Measurements from ENCODE around the gene TULP1.
A peak's percentile ranks its signal among the peaks of the same experiment; 100 is the strongest.

The TULP1 gene

DNA sequence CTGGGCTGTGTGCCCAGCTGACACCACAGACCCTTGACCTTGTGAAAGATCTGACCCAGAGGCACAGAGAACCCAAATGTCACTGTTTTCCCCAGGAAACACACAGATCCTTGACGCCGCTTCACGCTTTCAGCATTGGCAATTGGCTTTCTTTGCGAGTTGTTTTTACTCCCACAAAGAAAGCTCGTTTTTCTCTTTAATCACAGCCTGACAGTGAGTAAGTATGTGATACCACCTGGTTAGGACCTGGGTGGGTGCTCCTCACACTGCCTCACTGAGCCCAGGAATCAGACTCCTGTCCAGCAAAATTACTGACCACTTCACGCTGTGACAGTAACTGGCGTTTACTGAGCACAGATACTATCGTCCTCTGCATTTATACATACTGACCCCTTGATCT lies 31.5 kb downstream of the TULP1 start:
- no peak for DNase-seq

DNA sequence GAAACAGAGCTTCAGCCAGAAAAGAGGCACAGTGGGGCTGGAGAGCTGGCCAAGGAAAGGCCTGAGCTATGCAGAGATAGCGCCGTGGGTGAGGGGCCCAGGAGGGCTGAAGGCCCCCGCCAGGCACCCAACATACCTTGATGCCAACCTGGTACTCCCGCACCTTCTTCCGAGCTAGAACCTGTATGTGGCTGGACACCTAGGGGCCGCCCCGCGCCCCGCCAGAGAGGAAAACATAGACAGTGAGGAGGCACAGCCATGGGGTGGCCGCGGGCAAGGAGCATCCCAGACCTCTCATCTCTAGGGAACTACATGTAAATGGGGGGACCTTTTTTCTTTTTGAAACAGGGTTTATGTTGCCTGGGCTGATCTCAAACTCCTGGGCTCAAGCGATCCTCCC lies 32.5 kb downstream of the TULP1 start:
- no peak for DNase-seq

DNA sequence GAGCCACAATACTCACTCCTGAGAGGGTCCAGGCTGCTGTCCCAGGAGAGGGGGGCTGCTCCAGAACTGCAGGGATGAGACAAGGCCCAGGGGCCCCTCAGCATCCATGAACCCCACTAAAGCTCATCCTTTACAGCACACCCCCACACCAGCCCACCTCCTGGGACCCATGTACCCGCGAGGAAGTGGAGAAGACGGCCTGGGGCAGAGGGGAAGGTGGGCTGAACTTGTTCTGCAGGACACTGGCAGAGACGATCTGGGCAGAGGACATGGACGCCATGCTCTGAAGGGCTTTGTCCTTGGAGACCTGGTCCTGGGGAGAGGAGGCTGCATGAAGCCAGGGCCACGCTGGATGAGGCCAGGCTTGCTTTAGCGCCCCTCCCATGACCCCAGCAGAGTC lies 34.4 kb downstream of the TULP1 start:
- no peak for DNase-seq

DNA sequence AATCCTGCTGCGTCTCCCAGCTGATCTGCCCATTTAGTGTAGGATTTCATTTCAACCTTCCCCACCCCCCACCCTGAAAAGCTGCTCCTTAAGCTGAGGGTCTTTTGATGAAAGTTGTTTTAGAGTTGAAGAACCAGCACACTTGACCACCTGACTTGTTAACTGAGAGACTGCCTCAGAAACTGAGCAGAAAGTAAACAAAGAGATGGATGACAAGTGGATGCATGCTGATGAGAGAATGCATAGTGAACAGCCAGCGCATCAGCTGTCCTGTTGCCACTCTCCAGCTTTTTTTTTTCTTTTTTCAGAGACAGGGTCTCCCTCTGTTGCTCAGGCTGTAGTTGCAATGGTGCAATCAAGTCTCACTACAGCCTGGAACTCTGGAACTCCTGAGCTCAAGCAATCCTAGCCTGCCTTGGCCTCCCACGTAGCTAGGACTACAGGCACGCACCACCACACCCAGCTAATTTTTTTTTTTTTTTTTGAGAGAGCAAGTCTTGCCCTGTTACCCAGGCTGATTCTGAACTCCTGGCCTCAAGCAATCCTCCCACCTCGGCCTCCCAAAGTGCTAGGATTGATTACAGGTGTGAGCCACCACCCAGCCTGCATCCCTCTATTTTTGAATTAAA lies 35.0 kb downstream of the TULP1 start:
- no peak for DNase-seq

DNA sequence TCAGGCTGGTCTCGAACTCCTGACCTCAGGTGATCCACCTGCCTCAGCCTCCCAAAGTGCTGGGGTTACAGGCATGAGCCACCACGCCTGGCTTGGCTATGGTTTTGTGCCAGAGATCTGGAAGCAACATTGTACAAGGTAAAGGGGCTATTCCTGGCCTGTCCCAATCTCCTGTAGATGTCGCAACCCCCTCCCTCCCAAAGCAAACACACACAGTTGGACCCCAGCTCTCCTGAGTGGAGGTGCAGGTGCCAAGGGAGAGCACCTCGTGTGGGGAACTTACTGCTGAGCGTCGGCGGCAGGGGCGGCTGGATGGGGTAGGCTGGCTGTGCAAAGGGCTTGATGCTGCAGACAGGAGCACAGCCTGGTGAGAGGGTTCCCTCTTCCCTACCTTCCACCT lies 35.7 kb downstream of the TULP1 start:
- DNase-seq, result no peak

DNA sequence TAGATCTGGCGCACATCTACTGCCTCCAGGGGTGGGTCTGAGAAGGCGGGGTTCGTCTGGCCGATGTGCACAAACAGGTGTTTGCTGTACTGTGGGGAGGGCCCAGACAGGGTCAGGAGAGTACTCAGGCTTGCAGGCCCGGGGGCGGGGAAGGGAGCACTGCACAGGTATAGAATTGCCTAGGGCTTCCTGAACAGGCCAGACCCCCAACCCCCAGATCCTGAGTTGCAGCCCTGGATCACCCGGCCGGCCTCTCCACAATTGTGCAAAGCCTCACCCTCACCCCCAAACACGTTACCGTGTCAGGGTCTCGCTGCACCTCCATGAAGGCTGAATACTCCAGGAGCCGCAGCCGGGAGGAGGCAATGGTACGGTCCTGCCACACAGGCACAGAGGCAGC lies 36.7 kb downstream of the TULP1 start:
- DNase-seq, result no peak

DNA sequence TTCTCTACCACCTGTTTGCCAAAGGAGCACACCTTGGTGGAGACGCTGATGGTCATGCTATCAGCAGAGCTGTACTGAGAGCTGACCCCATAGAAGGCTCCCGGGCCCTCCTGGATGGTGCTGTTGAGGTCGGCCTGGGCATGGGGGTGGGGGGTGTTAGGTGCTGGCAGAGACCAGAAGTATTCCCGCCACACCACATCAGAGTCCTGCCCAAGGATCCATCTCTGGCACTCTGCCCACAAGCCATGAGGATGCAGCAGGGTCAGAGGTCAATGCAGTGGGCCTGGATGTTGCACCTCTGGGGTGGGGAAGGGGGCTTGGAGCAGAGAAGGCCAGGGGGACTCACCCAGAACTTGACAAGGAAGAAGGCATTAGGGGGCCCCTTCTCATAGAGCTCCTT lies 37.1 kb downstream of the TULP1 start:
- no peak for DNase-seq

DNA sequence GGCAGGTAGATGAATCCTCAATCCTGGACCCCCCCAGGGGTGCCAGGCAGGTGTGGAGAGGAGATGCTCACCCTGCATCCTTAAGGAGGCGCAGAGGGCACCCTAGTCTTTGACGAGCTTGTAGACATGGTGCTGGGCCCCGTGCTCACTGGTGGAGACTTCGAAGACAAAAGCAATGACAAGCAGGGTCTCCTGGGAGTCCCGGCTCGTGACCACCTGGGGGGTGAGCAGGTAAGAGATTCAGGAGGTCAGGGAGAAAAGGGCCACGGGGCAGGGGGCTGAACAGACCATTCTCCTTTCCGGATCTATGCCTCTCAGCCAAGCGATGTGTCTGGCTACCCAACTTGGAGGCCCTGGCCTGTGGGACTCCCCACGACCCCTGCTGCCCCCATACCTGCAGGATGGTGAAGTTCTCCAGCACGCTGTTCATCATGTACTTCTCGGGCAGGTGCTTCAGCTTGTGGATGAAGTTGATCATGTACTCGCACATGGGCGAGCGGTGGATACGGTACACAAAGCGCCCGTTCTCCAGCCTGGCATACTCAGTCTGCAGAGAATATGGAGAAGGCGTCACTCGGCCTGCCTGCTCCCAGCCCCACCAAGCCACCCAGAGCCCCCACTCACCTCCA lies 37.6 kb downstream of the TULP1 start:
- DNase-seq, result no peak

DNA sequence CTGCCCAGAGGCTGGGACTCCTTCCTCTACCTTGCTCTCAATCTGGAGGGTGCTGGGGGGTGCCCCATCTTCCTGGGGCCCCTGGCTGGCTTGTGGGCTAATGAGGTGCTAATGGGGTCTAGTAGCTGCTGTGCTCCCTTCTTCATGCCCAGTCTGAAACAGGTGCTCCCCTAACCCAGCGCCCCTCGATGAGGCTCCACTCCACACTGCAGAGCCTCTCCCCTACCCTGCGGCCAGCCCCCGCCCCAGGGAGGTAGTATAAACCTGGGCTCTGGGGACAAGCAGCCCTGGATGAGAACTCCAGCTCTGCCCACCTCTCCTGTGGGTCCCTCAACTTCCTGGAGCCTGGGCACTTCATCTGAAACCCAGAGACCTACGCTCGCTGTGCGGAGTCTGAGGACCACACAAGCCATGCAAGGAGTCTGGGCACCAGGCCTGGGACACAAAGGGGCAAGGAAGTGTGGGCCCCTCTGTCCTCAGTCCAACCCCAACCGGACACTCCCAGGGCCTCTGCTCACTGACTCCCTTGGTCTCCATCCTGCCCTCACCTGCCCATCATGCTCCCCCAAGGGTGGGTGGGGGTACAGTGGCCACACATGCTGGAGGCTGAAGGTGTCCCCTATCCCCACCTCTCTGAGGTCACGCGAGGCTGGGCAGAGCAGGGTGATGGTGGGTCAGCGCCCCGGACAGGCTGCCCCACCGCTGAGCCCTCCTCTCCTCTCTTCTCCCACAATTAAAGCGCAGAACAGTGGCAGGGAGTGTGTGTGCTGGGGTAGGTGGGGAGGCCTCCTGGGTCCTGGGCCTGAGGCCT lies 38.4 kb downstream of the TULP1 start:
- DNase-seq, result no peak

DNA sequence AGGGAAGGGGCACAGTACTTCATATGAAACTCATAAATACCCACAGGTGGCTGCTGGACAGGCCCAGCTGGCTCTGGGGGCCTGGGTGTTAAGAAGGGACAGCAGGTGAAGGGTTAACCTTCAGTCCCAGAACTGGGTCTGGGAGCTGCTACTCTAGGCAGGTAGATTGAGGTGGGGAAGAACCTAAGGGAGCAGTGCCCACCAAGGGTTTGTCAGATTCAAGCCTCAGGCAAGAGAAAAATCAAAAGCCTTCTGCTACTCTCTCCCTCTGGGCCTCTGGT lies 38.9 kb downstream of the TULP1 start:
- DNase-seq, result no peak

DNA sequence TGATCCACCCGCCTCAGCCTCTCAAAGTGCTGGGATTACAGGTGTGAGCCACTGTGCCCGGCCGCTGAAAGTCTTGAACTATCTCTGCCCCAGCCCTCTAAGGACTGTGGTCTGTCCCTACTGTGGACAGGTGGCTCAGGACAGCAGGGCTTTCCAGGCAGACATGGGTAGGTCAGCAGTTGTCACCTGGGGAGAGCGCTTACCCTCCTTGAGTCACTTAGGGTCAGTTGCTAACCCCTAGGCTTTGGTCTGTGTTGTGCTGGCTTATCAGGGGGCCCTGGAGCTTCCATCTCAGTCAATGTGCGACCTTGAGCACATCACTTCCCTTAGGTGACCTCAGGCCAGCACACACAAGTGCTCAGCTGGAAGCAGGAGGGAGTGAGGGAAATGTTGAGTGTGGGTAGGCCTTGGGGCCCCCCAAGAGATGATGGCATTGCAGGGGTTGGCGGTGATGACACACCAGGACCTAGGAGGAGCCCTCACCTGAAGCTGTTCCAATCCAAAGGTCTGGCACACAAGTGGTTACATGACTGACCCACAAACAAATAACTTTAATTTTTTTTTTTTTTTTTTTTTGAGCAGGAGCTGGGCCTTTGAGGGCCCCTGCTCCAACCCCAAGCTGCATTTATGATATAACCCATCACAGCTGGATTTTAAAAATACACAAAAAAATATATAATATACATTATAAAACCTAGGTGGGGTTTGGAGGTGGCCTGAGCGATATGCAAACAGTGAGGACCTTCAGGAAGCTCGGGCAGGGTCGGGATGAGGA lies 39.4 kb downstream of the TULP1 start:
- DNase-seq, result no peak

DNA sequence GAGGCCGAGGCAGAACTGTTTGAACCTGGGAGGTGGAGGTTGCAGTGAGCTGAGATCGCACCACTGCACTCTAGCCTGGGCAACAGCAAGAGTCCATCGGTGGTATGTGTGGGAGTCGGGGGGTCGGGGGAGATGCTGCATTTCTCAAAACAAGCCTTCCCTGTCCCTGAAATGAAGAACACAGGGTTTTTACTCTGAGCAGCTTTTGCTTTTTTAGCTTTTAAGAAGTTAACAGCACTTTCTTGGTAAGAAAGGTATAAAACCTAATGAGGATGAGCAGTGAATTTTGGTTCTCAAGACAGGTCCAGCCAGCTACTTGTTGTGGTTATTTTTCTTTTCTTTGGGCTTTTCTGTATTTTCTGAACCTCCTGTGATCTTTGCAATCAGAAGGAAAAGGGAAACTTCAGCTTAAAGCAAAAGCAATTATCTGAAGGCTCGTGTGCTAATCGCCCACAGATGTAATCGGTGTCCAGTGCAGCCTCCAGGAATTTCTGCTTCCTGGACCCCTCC lies 40.8 kb downstream of the TULP1 start:
- DNase-seq, result no peak

DNA sequence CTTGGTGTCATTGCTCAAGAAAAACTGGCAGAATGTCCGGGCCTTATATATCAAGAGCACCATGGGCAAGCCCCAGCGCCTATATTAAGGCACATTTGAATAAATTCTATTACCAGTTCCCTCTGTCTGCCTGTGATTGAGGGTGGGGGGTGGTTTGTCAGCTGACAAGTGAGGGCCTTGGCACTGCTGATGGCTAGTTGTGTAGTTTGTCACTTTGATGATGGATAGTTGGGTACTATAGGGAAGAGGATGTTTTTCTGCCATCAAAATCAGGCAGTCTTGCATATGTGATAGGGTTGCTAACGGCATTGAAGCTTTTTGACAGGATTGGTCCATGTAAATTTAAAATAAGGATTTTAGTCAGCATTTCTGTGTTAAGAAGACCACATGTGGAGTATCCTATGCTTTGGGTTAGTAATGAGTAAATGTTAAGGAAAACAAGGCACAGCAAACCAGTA lies 42.0 kb downstream of the TULP1 start:
- no peak for DNase-seq

DNA sequence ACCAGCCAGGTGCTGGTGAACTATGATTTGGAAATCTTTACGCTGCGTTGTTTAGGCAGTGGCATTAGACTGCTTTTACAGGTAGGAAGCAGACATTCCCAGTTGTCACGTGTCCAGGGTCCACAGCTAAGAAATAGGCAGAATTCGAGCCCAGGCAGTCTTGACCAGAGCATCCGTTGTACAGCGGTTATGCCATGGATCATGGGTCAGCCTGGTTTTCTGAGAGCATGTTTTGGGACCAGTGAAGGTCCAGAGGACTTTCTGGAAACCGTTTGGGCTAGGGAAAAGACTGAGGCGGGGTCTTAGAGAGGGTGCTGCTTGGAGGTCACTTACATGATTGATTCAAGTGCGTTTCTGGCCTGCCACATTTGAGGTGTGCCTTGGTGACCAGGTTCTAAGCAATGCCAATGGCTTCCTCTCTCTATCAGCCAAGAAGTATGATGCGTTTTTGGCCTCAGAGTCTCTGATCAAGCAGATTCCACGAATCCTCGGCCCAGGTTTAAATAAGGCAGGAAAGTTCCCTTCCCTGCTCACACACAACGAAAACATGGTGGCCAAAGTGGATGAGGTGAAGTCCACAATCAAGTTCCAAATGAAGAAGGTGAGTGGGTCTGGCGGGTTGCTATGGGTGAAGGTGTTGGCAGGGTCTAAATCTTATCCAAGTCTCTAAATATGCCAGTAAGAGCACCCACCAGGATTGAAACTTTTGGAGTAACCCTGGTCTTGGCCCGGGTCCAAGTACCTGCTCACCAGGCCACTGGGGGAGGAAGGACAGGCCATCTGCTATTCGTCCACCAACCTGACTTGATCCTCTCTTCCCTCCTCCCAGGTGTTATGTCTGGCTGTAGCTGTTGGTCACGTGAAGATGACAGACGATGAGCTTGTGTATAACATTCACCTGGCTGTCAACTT lies 42.7 kb downstream of the TULP1 start:
- DNase-seq, result no peak

DNA sequence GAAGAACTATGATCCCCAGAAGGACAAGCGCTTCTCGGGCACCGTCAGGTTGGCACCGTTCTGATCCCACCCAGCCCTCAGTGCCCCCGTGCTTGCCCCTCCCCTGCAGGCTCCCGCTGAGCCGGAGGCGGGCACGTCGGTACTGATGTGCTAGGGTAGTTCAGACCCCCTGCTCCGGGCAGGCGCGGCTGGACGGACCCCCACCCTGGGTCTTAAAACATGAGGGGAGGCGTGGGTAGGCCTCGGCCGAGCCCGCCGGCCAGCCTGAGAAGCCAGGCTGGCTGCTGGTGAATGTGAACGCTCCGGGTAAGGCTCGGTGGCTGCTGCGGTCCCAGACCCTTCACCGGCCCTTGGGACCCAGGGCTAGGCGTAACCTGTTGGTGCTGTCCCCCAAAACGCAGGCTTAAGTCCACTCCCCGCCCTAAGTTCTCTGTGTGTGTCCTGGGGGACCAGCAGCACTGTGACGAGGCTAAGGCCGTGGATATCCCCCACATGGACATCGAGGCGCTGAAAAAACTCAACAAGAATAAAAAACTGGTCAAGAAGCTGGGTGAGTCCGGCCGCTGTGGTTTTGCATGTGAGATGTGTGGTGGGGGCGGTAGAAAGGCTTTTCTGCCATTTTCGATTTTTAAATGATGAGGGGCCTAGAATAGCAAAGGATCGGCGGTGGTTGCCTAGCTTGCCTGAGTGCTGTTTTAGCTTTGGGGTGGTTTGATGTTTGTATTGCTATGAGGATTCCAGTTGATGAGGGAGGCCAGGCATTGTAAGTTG lies 43.5 kb downstream of the TULP1 start:
- no peak for DNase-seq

DNA sequence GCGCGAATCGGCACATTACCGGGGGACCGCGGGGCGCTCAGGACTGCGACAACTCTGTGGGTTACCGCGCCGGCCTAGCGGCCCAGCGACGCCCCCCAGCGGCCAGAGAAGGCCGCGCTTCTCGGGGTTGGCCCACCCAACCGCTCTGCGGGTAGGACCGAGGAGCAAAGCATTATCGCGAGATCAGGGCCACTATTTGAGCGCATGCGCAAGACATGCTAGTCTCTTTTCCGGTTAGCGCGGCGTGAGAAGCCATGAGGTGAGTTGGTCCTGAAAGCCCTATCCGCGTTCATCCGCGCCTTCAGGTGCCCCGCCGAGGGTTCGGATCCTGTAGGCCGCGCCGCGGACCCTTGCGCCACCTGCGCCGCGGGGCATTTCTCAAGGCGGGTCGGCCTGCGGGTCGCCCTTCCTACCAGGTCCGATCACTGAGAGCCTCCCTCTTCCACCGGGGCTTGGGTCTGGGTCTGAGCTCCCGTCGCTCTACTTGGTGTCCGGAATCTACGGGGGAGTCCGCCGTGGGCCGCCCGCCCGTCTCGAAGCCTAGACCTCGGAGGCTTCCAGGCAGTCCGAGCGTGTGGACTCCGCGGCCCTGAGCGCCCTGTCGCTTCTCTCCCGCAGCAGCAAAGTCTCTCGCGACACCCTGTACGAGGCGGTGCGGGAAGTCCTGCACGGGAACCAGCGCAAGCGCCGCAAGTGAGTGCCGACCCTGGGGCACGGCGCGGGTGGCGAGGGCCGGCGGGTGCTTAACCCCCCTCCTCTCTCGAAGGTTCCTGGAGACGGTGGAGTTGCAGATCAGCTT lies 44.3 kb downstream of the TULP1 start, which contains the start of gene RPL10A:
RPL10A (plus strand) TSS at position 221 of the 799 bp plus-strand sequence; CDS start at position 255, 34 bp downstream.
- DNase-seq, result peak; percentile 49 to 87

DNA sequence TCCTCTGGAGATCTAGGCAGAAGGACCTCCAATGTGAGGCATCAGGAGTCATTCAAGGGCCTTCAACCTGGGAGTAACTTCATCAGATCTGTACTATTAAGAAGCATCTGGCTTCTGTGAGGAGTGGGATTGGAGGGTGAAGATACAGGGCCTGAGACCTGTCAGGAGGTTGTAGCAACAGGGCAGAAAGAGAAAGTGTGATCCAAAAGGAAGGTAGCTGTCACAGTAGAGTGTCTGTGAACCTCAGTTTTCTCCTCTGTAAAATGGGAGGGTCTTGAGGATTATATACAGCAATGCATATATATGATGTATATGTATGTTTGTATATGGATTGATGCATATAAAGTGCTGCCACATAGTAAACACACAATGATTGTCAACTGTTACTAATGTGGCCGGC lies 47.0 kb downstream of the TULP1 start:
- no peak for DNase-seq

DNA sequence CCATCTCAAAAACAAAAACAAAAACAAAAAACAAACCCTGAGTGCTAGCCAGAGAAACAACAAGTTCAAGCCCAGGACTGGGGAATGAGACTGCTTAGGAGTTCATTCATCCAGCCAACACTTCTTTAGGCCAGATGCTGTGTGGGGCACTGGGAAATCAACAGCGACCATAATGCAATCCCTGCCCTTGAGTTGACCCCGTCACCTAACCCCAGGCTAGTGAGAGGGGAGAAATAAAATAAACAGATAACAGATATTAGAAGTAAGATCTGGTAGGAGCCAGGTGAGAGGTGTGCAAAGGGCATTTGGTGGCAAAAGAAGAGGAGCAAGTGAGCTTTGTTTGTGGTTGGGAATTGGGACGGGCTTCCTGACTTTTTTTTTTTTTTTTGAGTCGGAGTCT lies 49.4 kb downstream of the TULP1 start:
- no peak for DNase-seq

DNA sequence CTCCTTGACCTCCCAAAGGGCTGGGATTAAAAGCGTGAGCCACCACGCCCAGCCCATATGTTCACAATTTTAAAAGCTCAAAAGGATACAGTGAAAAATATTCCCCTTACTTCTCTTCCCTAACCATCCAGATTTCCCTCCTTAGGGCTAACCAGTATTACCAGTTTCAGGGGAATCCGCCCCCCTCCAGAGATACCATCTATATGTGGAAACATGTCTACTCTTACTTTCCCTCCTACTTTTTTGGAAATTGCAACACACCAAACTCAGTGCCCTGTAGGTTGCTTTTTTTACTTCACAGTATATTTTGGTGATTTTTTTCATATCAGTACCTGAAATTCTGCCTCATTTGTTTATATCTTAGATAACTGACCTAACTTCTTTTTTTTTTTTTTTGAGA lies 51.4 kb downstream of the TULP1 start:
- no peak for DNase-seq

DNA sequence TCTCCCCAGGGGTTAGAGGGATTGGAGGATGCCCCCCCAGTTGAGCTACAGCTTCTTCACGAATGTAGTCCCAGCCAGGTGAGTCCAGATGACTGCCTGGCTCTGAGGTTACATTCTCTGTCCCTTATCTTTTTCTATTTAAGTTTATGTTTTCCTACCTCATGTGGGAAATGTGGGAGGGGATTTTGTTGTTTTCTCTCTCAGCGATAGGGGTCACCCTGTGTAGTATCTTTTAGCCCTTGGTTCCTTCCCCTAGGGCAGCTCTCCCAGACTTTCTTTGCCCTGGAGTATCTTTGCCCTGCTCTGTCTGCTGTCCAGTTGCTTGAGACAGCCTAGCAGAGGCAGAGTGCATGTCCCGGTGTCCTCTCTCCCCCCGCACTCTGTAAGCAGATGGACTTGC lies 54.8 kb downstream of the TULP1 start:
- DNase-seq, result no peak
